ENCODE results near the gene CD226. TPM values are rescaled to one million over a fixed set of nuclear protein-coding genes. Genes with fewer than 3 reads are reported as not detected.
"Not testable (repeated sequence)": the region's sequence is repeated elsewhere in the genome, so short reads cannot be mapped to it uniquely, and the experiment has no call there.

Gene CD226
- total RNA-seq, 1 experiment from 2014 or later, result 0.50 TPM

DNA sequence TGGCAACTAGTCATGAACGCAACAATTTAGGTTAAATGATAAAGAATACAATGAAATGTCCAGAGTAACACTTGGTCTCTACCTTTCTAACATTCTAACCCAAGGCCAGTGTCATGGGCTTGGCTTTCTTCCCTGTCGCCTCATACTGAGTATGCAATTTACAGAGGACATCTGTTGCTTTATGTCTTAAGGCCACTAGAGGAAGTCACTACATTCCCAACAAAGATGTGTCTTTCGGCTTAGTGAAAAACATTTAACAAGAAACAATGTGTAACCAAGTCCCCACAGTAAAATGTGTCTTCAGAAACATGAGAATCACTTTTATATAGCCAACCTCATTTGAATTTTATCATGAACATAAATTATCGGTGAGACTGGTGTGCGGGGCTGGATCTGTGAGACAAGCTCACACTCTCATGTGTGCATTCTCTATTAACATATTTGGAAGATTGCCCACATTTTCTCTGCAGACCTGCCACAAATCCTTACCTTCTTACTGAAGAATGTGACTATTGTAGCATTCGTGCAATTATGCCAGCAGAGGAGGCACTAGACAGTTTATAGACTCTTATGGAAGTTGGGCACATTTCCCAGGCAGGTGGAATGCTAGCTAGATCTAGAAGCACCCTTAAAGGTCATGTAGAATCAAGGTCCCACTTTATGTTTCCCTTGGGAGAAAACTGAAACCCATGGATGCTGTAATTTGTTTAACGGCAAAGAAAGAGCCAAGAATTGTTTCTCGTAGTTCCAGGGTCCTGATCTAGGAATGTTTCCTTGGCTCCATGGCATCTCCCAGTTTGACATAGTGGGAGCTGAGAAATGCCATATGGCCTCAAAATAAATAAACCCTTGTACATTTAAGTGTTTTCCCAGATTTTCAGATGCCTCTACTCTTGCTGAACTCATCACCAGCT, 101.8 kb downstream of the CD226 start:
- in situ Hi-C loops (cut with HindIII; ENCODE audit: low pct_unique_long_range_greater_than_20kb, low sequenced_read_pairs), result no loop called here
- peak; percentile 26 for DNase-seq (ENCODE audit: low read depth, low spot score)

DNA sequence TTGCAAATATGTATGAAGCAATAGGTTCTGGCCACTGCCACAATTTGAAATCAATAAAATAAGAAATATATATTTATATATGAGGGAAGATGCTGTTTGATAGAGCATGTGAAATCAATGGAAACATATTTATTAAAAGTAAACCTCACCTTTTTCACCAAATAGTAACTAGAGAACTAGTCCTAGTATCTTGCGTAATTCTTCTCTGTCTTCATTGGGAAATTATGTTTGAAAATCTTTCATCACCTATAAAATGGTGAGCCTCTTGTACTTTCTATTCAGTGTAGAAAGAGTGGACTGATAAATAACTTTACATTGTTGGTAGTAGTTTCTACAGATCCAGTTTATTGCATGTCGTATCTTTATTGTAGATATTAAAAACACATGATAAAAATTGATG, 103.0 kb downstream of the CD226 start:
- in situ Hi-C loops (cut with HindIII; ENCODE audit: low pct_unique_long_range_greater_than_20kb, low sequenced_read_pairs), result no loop called here

DNA sequence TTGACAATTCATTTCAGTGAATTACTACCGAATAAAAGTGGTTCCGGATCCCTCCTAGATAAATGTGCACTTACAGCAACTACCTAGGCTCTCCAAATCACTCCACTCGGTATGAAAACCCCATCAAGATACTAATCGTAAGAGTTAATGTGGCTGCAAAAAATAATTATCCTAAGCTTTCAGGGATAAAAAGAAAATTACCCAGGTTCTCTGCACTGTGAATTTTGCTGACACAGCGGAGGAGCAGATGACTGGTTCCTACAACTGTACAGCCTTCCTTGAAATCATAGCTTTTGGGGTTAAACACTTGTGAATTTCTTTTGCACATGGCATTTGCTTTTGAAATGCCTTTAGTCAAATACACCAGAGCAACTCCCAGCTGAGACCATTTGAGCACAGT, 104.7 kb downstream of the CD226 start:
- no peak for DNase-seq (ENCODE audit: low read depth, low spot score)
- in situ Hi-C loops (cut with HindIII; ENCODE audit: low pct_unique_long_range_greater_than_20kb, low sequenced_read_pairs), result no loop called here

More for the DNA sequence above, 103.0 kb downstream of the CD226 start:
- DNase-seq (ENCODE audit: low read depth, low spot score), result no peak

DNA sequence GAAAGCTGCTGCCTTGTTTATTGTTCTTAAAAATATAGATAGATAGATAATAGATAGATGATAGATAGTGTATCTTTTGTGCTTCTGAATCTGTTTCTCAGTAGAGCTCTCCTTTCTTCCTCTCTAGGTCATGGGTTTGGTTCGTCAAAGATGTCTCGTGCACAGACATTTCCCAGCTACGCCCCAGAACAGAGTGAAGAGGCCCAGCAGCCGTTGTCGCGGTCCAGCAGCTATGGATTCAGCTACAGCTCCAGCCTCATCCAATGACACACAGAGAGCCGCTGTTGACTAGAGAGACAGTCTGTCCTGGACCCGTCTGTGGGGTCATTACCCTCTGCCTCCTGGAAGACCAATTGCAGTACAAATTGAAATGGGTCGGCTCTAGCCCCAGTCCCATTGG, 106.6 kb downstream of the CD226 start:
- DNase-seq (ENCODE audit: low read depth, low spot score), result no peak
- in situ Hi-C loops (cut with HindIII; ENCODE audit: low pct_unique_long_range_greater_than_20kb, low sequenced_read_pairs), result no loop called here

DNA sequence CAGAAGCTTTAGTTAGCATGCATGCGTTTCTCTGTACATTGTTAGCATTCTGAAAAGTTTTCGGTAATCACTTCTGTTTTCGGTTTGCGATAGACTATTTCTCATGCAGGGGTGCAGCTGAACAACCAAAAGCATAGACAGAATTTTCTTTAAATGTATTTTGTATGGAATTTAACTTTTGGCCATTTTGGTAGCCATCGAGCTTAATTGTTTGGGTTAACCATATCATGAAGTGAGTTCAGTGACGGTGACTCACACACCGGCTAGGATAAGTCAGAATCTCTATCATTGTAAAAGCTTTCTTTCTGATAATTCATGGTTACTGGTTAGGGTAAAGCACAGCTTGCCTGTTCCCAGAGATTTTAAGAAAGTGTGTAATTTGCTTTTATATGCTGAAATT, 107.2 kb downstream of the CD226 start:
- in situ Hi-C loops (cut with HindIII; ENCODE audit: low pct_unique_long_range_greater_than_20kb, low sequenced_read_pairs), result no loop called here
- DNase-seq (ENCODE audit: low read depth, low spot score), result no peak

DNA sequence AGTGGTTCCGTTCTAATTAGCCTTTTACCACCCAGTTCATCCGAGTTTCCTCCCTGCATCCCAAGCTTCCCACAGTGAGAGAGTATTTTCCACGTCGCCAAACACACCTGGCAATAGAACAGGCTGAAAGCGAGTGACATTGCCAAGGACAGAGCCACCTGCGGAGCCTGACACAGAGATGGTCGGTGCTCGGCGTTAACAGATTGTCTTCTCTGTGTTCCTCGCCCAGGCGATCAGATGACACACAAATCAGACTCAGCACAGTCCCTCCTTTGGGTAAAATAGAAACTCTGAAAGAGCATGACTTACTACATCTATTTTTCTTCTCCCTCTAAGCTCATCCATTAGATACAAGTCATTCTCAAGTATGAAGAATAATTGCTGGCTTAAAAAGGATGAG, 107.7 kb downstream of the CD226 start:
- DNase-seq (ENCODE audit: low read depth, low spot score), result no peak
- in situ Hi-C loops (cut with HindIII; ENCODE audit: low pct_unique_long_range_greater_than_20kb, low sequenced_read_pairs), result no loop called here

DNA sequence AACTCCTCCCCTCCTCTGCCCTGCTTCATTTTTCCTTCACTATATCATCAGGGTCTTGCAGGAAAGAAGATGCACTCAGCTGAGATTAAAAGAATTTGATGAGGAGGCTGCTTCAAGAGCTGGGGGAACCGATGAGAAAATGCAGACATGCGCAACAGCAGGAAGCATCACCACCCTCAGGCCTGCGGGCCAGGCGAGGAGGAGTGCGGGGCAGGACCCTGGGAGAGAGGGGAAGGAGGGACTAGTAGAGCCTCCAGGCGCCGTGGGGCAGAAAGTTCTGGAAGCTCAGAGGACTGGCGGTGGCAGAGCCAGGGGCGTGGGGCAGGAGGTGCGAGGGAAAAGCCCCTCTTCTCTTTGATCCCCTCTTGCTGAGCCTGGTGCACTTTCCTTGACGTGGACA, 108.2 kb downstream of the CD226 start:
- in situ Hi-C loops (cut with HindIII; ENCODE audit: low pct_unique_long_range_greater_than_20kb, low sequenced_read_pairs), result no loop called here
- DNase-seq (ENCODE audit: low read depth, low spot score), result no peak

DNA sequence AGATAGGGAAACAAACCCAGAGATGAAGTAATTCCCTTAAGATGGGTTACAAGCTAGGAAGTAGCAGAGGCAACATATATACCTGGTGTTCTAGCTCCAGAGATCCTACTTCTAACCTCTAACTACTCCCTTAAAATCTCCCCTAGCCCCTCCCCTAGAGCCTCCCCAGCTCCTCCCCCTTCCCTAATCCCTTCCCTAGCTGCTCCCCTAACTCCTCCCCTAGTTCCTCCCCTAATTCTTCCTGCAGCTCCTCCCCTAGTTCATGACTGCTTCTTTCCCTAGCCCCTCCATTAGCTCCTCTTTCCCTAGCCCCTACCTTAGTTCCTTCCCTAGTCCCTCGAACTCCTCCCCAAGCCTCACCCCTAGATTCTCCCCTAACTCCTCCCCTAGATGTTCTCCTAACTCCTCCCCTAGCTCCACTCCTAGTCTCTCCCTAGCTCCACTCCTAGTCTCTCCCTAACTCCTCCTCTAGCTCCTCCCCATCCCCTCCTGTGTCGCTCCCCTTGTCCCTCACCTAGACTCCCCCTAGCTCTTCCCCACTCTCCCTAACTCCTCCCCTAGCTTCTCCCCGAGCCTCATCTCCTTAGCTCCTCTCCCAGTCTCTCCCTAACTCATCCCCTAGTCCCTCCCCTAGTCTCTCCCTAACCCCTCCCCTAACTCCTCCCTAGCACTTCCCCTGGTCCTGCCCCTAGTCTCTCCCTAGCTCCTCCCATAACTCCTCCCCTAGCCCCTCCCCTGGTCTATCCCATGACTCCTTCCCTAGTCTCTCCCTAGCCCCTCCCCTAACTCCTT, 108.9 kb downstream of the CD226 start:
- DNase-seq (ENCODE audit: low read depth, low spot score), result peak; percentile 52
- in situ Hi-C loops (cut with HindIII; ENCODE audit: low pct_unique_long_range_greater_than_20kb, low sequenced_read_pairs), result no loop called here

DNA sequence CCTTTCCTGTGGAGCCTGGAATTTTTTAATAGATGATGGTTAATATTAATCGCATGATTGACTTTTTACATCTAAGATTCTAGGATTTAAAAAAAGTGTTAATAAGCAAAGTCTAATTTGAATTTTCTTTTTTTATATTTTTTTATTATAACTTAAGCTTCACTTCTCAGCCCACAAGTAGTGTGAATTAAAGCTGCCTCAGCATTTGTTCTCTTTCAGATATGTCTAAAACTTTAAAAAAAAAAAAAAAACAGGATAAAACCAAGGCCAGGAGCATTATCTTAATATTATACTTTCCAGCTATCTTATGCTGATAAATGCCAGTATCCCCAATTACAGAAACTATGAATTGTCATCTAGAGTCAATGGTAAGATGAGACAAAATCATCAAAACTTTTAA, 109.7 kb downstream of the CD226 start:
- DNase-seq (ENCODE audit: low read depth, low spot score), result no peak
- in situ Hi-C loops (cut with HindIII; ENCODE audit: low pct_unique_long_range_greater_than_20kb, low sequenced_read_pairs), result no loop called here

DNA sequence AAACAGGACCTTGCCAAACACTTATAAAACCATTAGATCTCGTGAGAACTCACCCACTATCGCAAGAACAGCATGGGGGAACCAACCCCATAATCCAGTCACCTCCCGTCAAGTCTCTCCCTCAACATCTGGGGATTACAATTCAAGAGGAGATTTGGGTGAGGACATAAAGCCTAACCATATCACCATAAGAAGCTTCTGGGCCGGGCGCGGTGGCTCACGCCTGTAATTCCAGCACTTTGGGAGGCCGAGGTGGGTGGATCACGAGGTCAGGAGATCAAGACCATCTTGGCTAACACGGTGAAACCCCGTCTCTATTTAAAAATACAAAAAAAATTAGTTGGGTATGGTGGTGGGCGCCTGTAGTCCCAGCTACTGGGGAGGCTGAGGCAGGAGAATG, 112.7 kb downstream of the CD226 start:
- DNase-seq (ENCODE audit: low read depth, low spot score); in situ Hi-C loops (cut with HindIII; ENCODE audit: low pct_unique_long_range_greater_than_20kb, low sequenced_read_pairs): not testable (repeated sequence)

DNA sequence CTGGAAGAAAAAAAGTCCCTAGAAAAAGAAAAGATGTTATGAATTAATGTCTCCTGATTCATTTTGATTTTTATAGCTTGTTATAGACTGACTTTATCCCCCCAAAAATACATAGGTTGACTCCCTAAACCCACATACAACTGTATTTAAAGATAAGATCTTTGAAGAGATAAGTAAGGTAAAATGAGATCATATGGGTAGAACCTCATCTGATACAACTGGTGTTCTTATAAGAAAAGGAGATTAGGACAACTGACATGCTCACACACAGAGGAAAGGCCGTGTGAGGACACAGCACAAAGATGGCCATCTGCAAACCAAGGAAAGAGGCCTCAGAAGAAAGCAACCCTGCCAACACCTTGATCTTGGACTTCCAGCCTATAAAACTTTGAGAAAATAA, 117.5 kb downstream of the CD226 start:
- DNase-seq (ENCODE audit: low read depth, low spot score), result no peak
- in situ Hi-C loops (cut with HindIII; ENCODE audit: low pct_unique_long_range_greater_than_20kb, low sequenced_read_pairs), result no loop called here

DNA sequence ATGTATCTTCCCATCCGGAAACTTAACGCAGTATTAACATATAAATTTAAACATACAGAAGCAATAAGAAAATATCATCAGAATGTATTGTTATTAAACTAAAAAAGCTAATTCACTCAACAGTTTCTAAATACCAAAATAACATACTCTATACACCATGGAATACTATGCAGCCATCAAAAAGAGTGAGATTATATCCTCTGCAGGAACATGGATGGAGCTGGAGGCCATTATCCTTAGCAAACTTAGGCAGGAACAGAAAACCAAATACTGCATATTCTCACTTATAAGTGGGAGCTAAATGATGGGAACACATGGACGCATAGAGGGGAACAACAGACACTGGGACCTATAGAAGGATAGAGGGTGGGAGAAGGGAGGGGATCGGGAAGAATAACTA, 127.1 kb downstream of the CD226 start:
- in situ Hi-C loops (cut with HindIII; ENCODE audit: low pct_unique_long_range_greater_than_20kb, low sequenced_read_pairs), result no loop called here
- DNase-seq (ENCODE audit: low read depth, low spot score), result no peak

DNA sequence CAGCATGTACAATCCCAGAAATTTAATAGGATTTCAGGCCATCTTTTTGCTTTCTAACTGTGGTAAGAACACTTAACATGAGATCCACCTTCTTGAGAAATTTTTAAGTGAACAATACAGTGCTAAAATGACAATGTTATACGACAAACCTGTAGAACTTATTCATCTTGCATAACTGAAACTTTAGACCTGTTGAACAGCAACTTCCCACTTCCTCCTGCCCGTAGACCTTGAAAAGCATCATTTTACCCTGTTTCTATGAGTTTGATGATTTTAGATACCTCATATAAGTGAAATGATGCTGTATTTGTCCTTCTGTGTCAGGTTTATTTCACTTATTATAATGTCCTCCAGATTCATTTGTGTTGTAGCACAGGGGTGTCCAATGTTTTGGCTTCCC, 128.2 kb downstream of the CD226 start:
- in situ Hi-C loops (cut with HindIII; ENCODE audit: low pct_unique_long_range_greater_than_20kb, low sequenced_read_pairs), result no loop called here
- DNase-seq (ENCODE audit: low read depth, low spot score), result no peak

DNA sequence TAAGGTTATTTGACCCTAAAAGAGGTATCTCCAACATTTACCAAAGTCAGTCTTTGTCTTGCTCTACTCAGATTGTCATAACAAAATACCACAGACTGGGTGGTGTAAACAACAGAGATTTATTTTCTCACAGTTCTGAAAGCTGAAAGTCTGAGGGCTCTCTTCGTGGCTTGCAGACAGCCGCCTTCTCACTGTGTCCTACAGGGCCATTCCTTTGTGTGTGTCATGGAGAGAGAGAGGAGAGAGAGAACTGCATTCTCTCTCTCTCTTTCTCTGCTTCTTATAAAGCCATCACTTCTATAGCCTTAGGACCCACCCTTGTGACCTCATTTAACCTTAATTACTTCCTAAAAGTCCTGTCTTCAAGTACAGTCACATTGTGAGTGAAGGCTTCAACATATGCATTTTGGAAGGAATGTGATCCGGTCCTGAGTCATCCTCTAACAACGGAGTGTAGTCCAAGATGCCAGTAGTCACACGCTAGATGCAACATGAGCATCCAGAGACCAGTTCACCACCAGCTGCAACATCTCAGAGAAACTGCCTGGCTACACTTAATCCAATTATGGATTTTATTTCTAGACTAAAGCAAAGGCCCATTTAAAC, 130.2 kb downstream of the CD226 start:
- in situ Hi-C loops (cut with HindIII; ENCODE audit: low pct_unique_long_range_greater_than_20kb, low sequenced_read_pairs), result no loop called here
- peak; percentile 59 for DNase-seq (ENCODE audit: low read depth, low spot score)

DNA sequence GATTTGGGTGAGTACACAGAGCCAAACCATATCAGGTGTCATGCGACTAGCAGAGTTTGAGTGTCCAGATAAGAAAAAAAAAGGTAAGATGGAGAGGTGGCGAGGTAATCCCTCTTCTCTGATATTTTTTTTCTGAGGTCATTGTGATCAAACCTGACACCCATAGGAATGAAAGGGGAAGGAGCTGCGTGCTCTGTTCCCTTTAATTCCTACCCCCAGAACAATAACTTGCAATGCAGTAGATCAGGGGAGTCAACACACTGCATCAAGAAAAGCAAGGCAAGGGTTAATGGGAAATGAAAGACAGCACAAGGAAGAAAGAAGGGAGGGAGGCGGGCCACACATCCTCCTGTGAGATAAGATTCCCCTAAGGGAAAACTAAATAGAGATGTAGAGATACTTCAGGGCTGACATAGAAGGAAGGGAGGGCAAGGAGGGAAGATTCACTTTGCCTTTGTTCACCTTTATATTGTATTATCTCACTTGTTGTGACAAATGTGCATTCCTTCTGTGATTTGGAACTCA, 132.8 kb downstream of the CD226 start:
- no peak for DNase-seq (ENCODE audit: low read depth, low spot score)
- in situ Hi-C loops (cut with HindIII; ENCODE audit: low pct_unique_long_range_greater_than_20kb, low sequenced_read_pairs), result no loop called here

DNA sequence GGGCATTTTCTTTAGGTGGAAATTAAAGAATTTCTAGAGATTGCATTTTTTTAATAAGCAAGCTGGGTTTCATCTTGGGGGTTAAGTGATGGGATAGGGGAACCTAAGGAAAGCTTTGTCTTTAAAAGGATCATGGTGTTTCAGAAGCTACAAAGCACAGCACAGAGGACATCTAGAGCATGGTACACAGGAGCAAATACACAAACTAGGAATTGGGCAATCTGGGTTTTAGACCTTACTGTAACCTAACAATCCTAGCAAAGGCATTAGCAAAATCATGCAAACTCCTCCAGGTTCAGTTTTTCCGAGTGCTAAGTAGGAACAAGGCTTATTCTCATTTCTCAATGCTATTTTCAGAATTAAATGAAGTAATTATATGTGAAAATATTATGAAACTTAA, 134.1 kb downstream of the CD226 start:
- in situ Hi-C loops (cut with HindIII; ENCODE audit: low pct_unique_long_range_greater_than_20kb, low sequenced_read_pairs), result no loop called here
- DNase-seq (ENCODE audit: low read depth, low spot score), result no peak

DNA sequence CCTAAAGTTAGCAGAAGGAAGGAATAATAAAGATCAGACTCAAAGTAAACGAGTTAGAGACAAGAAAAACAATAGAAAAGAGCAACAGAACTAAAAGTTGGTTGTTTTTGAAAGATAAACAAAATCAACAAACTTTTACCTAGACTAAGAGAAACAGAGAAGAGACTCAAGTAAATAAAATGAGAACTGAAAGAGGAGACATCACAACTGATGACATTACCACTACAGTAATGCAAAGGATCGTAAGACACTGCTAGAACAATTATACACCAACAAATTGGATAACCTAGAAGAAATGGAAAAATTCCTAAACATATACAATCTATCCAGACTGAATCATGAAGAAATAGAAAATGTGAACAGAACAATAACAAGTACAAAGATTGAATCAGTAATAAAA, 139.3 kb downstream of the CD226 start:
- DNase-seq (ENCODE audit: low read depth, low spot score), result no peak
- in situ Hi-C loops (cut with HindIII; ENCODE audit: low pct_unique_long_range_greater_than_20kb, low sequenced_read_pairs), result no loop called here

DNA sequence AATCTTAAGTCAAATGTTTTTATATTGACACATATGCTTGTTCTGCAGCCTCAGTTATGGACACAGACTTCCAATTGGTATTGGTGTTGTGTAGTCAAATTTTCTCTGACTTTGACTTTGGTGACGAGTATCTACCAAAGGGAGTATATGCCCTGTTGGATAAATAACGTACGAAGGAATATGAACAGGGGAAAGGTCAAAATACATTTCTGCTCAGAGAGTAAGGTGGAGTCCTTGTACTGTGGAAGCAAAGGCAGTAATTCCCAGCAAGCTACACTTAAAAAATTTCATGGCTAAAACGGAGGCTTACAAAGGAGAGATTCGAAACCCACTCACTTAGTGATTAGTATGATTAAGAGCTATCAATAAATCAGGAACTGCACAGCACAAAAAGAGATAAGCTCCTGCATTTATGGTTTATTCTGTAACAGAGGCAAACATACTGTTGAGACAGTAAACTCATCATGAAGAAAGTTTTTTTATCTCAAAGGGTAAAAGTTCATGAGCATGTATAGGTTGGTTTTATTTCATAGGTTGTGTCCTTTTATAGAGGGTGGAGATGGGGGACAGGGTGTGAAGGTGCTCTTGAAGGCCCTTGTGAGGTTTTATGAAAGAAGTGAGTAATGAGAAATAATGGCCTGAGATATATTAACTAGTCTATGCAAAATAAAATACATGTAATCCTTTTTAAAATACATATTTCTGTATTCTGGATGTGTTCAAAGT, 142.7 kb downstream of the CD226 start:
- in situ Hi-C loops (cut with HindIII; ENCODE audit: low pct_unique_long_range_greater_than_20kb, low sequenced_read_pairs), result no loop called here
- DNase-seq (ENCODE audit: low read depth, low spot score), result no peak
